Gastrocnemius medialis (tissue), 4 donors: ENCODE measurements around the gene FGF6.

Experiments used
- CTCF ChIP-seq, 5 experiments: fragments of 450-650 bp in 3 of 5; fragments of 200-600 bp in 2 of 5; sonication (generic) in 2 of 5; IDR thresholded peaks in 4 of 5; conservative IDR thresholded peaks in 1 of 5; 1 replicate in 4 of 5; 2 replicates in 1 of 5; pipeline ENCODE4 v1.5.1; 2016 to 2019; ENCODE audit warnings: antibody characterized with exemption in 5 of 5, mild to moderate bottlenecking in 3 of 5, moderate library complexity in 3 of 5
- POLR2A ChIP-seq, 2 donors: fragments of 450-650 bp; IDR thresholded peaks; one replicate each; pipeline ENCODE4 v1.6.1; 2017; ENCODE audit warnings: antibody characterized with exemption in 2 of 2, mild to moderate bottlenecking in 2 of 2, moderate library complexity in 2 of 2

DNA sequence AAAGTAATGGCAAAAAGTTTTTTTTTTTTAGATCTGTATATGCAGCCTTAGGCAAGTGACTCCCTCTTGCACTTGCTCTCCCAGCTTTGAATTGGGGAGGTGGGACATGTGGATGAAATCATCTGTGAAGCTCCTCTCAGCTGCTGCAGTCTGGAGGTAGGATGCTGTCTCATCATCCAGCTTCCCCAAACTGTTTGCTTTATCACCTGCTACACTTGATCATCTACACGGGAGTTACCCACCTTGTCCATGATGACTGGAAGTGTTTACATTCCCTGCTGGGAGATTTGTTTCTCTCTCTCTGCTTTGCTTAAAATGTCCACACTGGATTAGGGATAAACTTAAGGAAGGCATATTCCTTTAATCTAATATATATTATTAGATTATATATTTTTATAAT, 57.6 kb downstream of the FGF6 start:
- no peak for TF ChIP-seq CTCF (IDR thresholded peaks at IDR 0.05 in 4 of 5, conservative IDR thresholded peaks at IDR 0.05 in 1 of 5)
- no peak for TF ChIP-seq POLR2A (IDR thresholded peaks at IDR 0.05)
